Activated naive CD8-positive, alpha-beta T cell treated with anti-CD3 and anti-CD28 coated beads for 36 hours (primary cell): Measurements from ENCODE around the gene XIRP1. TPM values are rescaled to one million over a fixed set of nuclear protein-coding genes. Genes with fewer than 3 reads are reported as not detected.
"Not testable (repeated sequence)": the region's sequence is repeated elsewhere in the genome, so short reads cannot be mapped to it uniquely, and the experiment has no call there.

ENCODE experiments used
- DNase-seq: peaks from one replicate; pipeline ENCODE4 v3.0.0; 2021
- H3K27ac Mint-ChIP-seq: one replicate; pipeline ENCODE4 v1.8.0; 2022; ENCODE audit warnings: mild to moderate bottlenecking, moderate library complexity, mixed read lengths
- H3K27me3 Mint-ChIP-seq: one replicate; pipeline ENCODE4 v1.8.0; 2022; ENCODE audit warnings: mild to moderate bottlenecking, mixed read lengths
- H3K36me3 Mint-ChIP-seq: one replicate; pipeline ENCODE4 v1.8.0; 2021; ENCODE audit warnings: mild to moderate bottlenecking, mixed read lengths
- H3K4me1 Mint-ChIP-seq: one replicate; pipeline ENCODE4 v1.8.0; 2021; ENCODE audit warnings: mixed read lengths
- H3K4me3 Mint-ChIP-seq: one replicate; pipeline ENCODE4 v1.8.0; 2022; ENCODE audit warnings: mild to moderate bottlenecking, moderate library complexity, mixed read lengths
- H3K9me3 Mint-ChIP-seq: one replicate; pipeline ENCODE4 v1.8.0; 2022; ENCODE audit warnings: mixed read lengths
- total RNA-seq, 2 experiments: library from RNA; stranded (reverse); gene quantifications; one replicate each; pipeline ENCODE4 v1.2.3, GENCODE V29; 2021

XIRP1 gene
- under 1 TPM; 0.66 to 0.91 TPM for total RNA-seq

GRCh38 chr3:39192490-39193092 lies at the start of gene XIRP1:
Gene XIRP1 (minus strand): TSS chr3:39192595. CDS start chr3:39189445, 3,150 bp downstream.
- Mint-ChIP-seq H3K27me3 (peaks cover 4% of the 10 kb centered on the region), H3K4me1 (peaks cover 31% of the 10 kb centered on the region), H3K36me3 (no peaks in the 10 kb centered on the region), H3K9me3 (no peaks in the 10 kb centered on the region), H3K27ac (peak within 1 kb of the TSS; percentile 73), H3K4me3 (peak within 1 kb of the TSS; percentile 30)
- peak; percentile 50 for DNase-seq

- peaks cover 1% of the 10 kb centered on the region for H3K9me3 Mint-ChIP-seq
- H3K27me3 Mint-ChIP-seq = peaks cover 8% of the 10 kb centered on the region
- no peak overlapping the region for H3K27ac Mint-ChIP-seq
- no peak for DNase-seq
- no peaks in the 10 kb centered on the region for H3K36me3 Mint-ChIP-seq
- H3K4me3 Mint-ChIP-seq = no peak overlapping the region
- no peaks in the 10 kb centered on the region for H3K4me1 Mint-ChIP-seq
Observed at GRCh38 chr3:39241561-39241960, 49.2 kb upstream of the XIRP1 start.

GRCh38 chr3:39237027-39237426 lies 44.6 kb upstream of the XIRP1 start:
- no peak overlapping the region for H3K27ac Mint-ChIP-seq
- DNase-seq = no peak
- H3K27me3 Mint-ChIP-seq = peaks cover 11% of the 10 kb centered on the region
- H3K9me3 Mint-ChIP-seq = no peaks in the 10 kb centered on the region
- H3K36me3 Mint-ChIP-seq = no peaks in the 10 kb centered on the region
- peaks cover 3% of the 10 kb centered on the region for H3K4me1 Mint-ChIP-seq
- no peak overlapping the region for H3K4me3 Mint-ChIP-seq

- Mint-ChIP-seq H3K27me3 (peaks cover 25% of the 10 kb centered on the region), H3K27ac (no peak overlapping the region), H3K4me1 (peaks cover 3% of the 10 kb centered on the region), H3K36me3 (no peaks in the 10 kb centered on the region), H3K9me3 (no peaks in the 10 kb centered on the region), H3K4me3 (no peak overlapping the region)
- DNase-seq = no peak
Observed at GRCh38 chr3:39234651-39235050, 42.3 kb upstream of the XIRP1 start.

- peaks cover 25% of the 10 kb centered on the region for H3K27me3 Mint-ChIP-seq
- no peak overlapping the region for H3K4me3 Mint-ChIP-seq
- no peak for DNase-seq
- H3K36me3 Mint-ChIP-seq = no peaks in the 10 kb centered on the region
- H3K27ac Mint-ChIP-seq = no peak overlapping the region
- H3K4me1 Mint-ChIP-seq = peaks cover 3% of the 10 kb centered on the region
- no peaks in the 10 kb centered on the region for H3K9me3 Mint-ChIP-seq
Observed at GRCh38 chr3:39232859-39233258, 40.5 kb upstream of the XIRP1 start.

- DNase-seq = no peak
- peaks cover 25% of the 10 kb centered on the region for H3K27me3 Mint-ChIP-seq
- H3K27ac Mint-ChIP-seq = no peak overlapping the region
- H3K9me3 Mint-ChIP-seq = no peaks in the 10 kb centered on the region
- H3K4me1 Mint-ChIP-seq = peaks cover 3% of the 10 kb centered on the region
- no peaks in the 10 kb centered on the region for H3K36me3 Mint-ChIP-seq
- no peak overlapping the region for H3K4me3 Mint-ChIP-seq
Observed at GRCh38 chr3:39230453-39230852, 38.1 kb upstream of the XIRP1 start.

GRCh38 chr3:39228496-39228895 lies 36.1 kb upstream of the XIRP1 start:
- Mint-ChIP-seq H3K9me3 (no peaks in the 10 kb centered on the region), H3K4me1 (no peaks in the 10 kb centered on the region), H3K27me3 (peaks cover 17% of the 10 kb centered on the region), H3K36me3 (no peaks in the 10 kb centered on the region), H3K4me3 (no peak overlapping the region), H3K27ac (no peak overlapping the region)
- no peak for DNase-seq

- H3K4me3 Mint-ChIP-seq, H3K36me3 Mint-ChIP-seq, DNase-seq, H3K4me1 Mint-ChIP-seq, H3K27ac Mint-ChIP-seq, H3K9me3 Mint-ChIP-seq: not testable (repeated sequence)
- H3K27me3 Mint-ChIP-seq = peaks cover 17% of the 10 kb centered on the region
Observed at GRCh38 chr3:39227596-39227995, 35.2 kb upstream of the XIRP1 start.

GRCh38 chr3:39226106-39226741 lies 33.8 kb upstream of the XIRP1 start:
- Mint-ChIP-seq H3K27me3 (peaks cover 12% of the 10 kb centered on the region), H3K4me1 (no peaks in the 10 kb centered on the region), H3K36me3 (no peaks in the 10 kb centered on the region)

GRCh38 chr3:39224288-39224687 lies 31.9 kb upstream of the XIRP1 start:
- Mint-ChIP-seq H3K4me1 (no peaks in the 10 kb centered on the region), H3K27ac (no peak overlapping the region), H3K36me3 (no peaks in the 10 kb centered on the region), H3K4me3 (no peak overlapping the region), H3K9me3 (no peaks in the 10 kb centered on the region), H3K27me3 (peaks cover 5% of the 10 kb centered on the region)
- no peak for DNase-seq

More at GRCh38 chr3:39226106-39226741, 33.8 kb upstream of the XIRP1 start:
- no peaks in the 10 kb centered on the region for H3K9me3 Mint-ChIP-seq
- no peak overlapping the region for H3K27ac Mint-ChIP-seq
- no peak overlapping the region for H3K4me3 Mint-ChIP-seq
- DNase-seq = no peak

GRCh38 chr3:39222939-39223338 lies 30.5 kb upstream of the XIRP1 start:
- DNase-seq = no peak
- H3K27me3 Mint-ChIP-seq = peaks cover 5% of the 10 kb centered on the region
- no peak overlapping the region for H3K4me3 Mint-ChIP-seq
- no peaks in the 10 kb centered on the region for H3K4me1 Mint-ChIP-seq
- H3K27ac Mint-ChIP-seq = no peak overlapping the region
- H3K9me3 Mint-ChIP-seq = no peaks in the 10 kb centered on the region
- no peaks in the 10 kb centered on the region for H3K36me3 Mint-ChIP-seq

- no peak for DNase-seq
- Mint-ChIP-seq H3K27me3 (peaks cover 5% of the 10 kb centered on the region), H3K36me3 (no peaks in the 10 kb centered on the region), H3K27ac (no peak overlapping the region), H3K4me1 (no peaks in the 10 kb centered on the region), H3K4me3 (no peak overlapping the region), H3K9me3 (no peaks in the 10 kb centered on the region)
Observed at GRCh38 chr3:39222462-39222861, 30.1 kb upstream of the XIRP1 start.

- H3K27me3 Mint-ChIP-seq = peaks cover 5% of the 10 kb centered on the region
- H3K4me3 Mint-ChIP-seq = no peak overlapping the region
- no peak overlapping the region for H3K27ac Mint-ChIP-seq
Observed at GRCh38 chr3:39221141-39221530, 28.7 kb upstream of the XIRP1 start.

GRCh38 chr3:39220407-39221140 lies 28.2 kb upstream of the XIRP1 start:
- Mint-ChIP-seq H3K9me3 (no peaks in the 10 kb centered on the region), H3K4me1 (peaks cover 3% of the 10 kb centered on the region), H3K27ac (no peak overlapping the region), H3K36me3 (no peaks in the 10 kb centered on the region), H3K4me3 (no peak overlapping the region), H3K27me3 (peaks cover 5% of the 10 kb centered on the region)
- DNase-seq = no peak

More at GRCh38 chr3:39221141-39221530, 28.7 kb upstream of the XIRP1 start:
- peaks cover 3% of the 10 kb centered on the region for H3K4me1 Mint-ChIP-seq
- no peaks in the 10 kb centered on the region for H3K36me3 Mint-ChIP-seq
- no peak for DNase-seq
- no peaks in the 10 kb centered on the region for H3K9me3 Mint-ChIP-seq

GRCh38 chr3:39219702-39220101 lies 27.3 kb upstream of the XIRP1 start:
- H3K27me3 Mint-ChIP-seq = peaks cover 5% of the 10 kb centered on the region
- no peaks in the 10 kb centered on the region for H3K9me3 Mint-ChIP-seq
- H3K27ac Mint-ChIP-seq = no peak overlapping the region
- no peaks in the 10 kb centered on the region for H3K36me3 Mint-ChIP-seq
- H3K4me3 Mint-ChIP-seq = no peak overlapping the region
- peaks cover 3% of the 10 kb centered on the region for H3K4me1 Mint-ChIP-seq
- DNase-seq = no peak
